Mesenchymal stem cell (in vitro differentiated cells and primary cell): ENCODE measurements around the gene ATR.

Experiments used
- DNase-seq: peaks from one replicate; pipeline ENCODE4 v3.0.0-alpha.2; 2013
- H2AFZ ChIP-seq: one replicate; pipeline ENCODE4 v1.6.1; 2013; ENCODE audit warnings: low read depth, mild to moderate bottlenecking, control low read depth, inconsistent platforms, low read length, moderate library complexity
- H2AK5ac ChIP-seq: 2 replicates; pipeline ENCODE4 v1.6.1; 2013; ENCODE audit warnings: low read length, moderate library complexity, mild to moderate bottlenecking, inconsistent platforms; ENCODE audit not compliant: severe bottlenecking
- H2BK120ac ChIP-seq: one replicate; pipeline ENCODE4 v1.6.1; 2013; ENCODE audit warnings: low read depth, mild to moderate bottlenecking, inconsistent platforms, low read length, moderate library complexity
- H2BK12ac ChIP-seq, 2 experiments: one replicate each; pipeline ENCODE4 v1.6.1; 2013; ENCODE audit warnings: inconsistent platforms in 2 of 2, low read length in 2 of 2, mild to moderate bottlenecking in 2 of 2, moderate library complexity in 2 of 2, control low read depth in 1 of 2
- H2BK15ac ChIP-seq: one replicate; pipeline ENCODE4 v1.6.1; 2013; ENCODE audit warnings: mild to moderate bottlenecking, low read depth, inconsistent platforms; ENCODE audit not compliant: poor library complexity, severe bottlenecking
- H2BK5ac ChIP-seq: 2 replicates; pipeline ENCODE4 v1.6.1; 2013; ENCODE audit warnings: low read depth, mild to moderate bottlenecking, low read length, control low read depth, inconsistent platforms; ENCODE audit not compliant: poor library complexity, severe bottlenecking
- H3K14ac ChIP-seq, 2 experiments: one replicate each; pipeline ENCODE4 v1.6.1; 2013; ENCODE audit warnings: inconsistent platforms in 2 of 2, low read length in 2 of 2, control low read depth in 1 of 2, mild to moderate bottlenecking in 1 of 2, moderate library complexity in 1 of 2
- H3K18ac ChIP-seq, 2 experiments: one replicate each; pipeline ENCODE4 v1.6.1; 2013; ENCODE audit warnings: inconsistent platforms in 2 of 2, low read length in 2 of 2, control low read depth in 1 of 2, low read depth in 1 of 2, mild to moderate bottlenecking in 1 of 2
- H3K23ac ChIP-seq, 2 experiments: one replicate each; pipeline ENCODE4 v1.6.1; 2013; ENCODE audit warnings: inconsistent platforms in 2 of 2, low read length in 2 of 2, mild to moderate bottlenecking in 2 of 2, moderate library complexity in 2 of 2, control low read depth in 1 of 2
- H3K27ac ChIP-seq: 2 replicates; pipeline ENCODE4 v1.5.1; 2013; ENCODE audit warnings: mild to moderate bottlenecking, moderate library complexity, low read length, control low read depth, inconsistent platforms; ENCODE audit not compliant: poor library complexity, severe bottlenecking
- H3K27me3 ChIP-seq, 2 experiments: 2 replicates each; pipeline versions ENCODE4 v1.6.1 to v1.7.0; 2013; ENCODE audit warnings: low read length in 2 of 2, mild to moderate bottlenecking in 2 of 2, moderate library complexity in 2 of 2, control low read depth in 1 of 2, inconsistent platforms in 1 of 2; ENCODE audit not compliant: control insufficient read depth in 1 of 2, insufficient read depth in 1 of 2
- H3K36me3 ChIP-seq, 2 experiments: 2 replicates each; pipeline versions ENCODE4 v1.6.1 to v1.7.0; 2013; ENCODE audit warnings: low read length in 2 of 2, control low read depth in 1 of 2, inconsistent platforms in 1 of 2, low read depth in 1 of 2, mild to moderate bottlenecking in 1 of 2; ENCODE audit not compliant: insufficient read depth in 2 of 2, control insufficient read depth in 1 of 2
- H3K4ac ChIP-seq, 2 experiments: one replicate each; pipeline ENCODE4 v1.6.1; 2013; ENCODE audit warnings: inconsistent platforms in 2 of 2, low read length in 2 of 2, mild to moderate bottlenecking in 2 of 2, moderate library complexity in 2 of 2, control low read depth in 1 of 2, low read depth in 1 of 2
- H3K4me1 ChIP-seq: 2 replicates; pipeline ENCODE4 v1.6.1; 2013; ENCODE audit warnings: low read depth, low read length, control low read depth; ENCODE audit not compliant: control insufficient read depth, insufficient read depth
- H3K4me2 ChIP-seq: 2 replicates; pipeline ENCODE4 v1.6.1; 2013; ENCODE audit warnings: low read length, mild to moderate bottlenecking, inconsistent platforms; ENCODE audit not compliant: poor library complexity, severe bottlenecking
- H3K4me3 ChIP-seq, 2 experiments: 2 replicates each; pipeline versions ENCODE4 v1.5.1 to v1.7.0; 2013; ENCODE audit warnings: low read length in 2 of 2, mild to moderate bottlenecking in 2 of 2, control low read depth in 1 of 2, low read depth in 1 of 2; ENCODE audit not compliant: insufficient read depth in 1 of 2
- H3K79me1 ChIP-seq: replicated peaks from 2 replicates; pipeline ENCODE4 v1.6.1; 2013; ENCODE audit warnings: mild to moderate bottlenecking, control low read depth, low read length, inconsistent platforms; ENCODE audit not compliant: poor library complexity, severe bottlenecking
- H3K9ac ChIP-seq: 2 replicates; pipeline ENCODE4 v1.7.0; 2013; ENCODE audit warnings: mild to moderate bottlenecking, low read length, moderate library complexity
- H3K9me3 ChIP-seq: 2 replicates; pipeline ENCODE4 v1.7.0; 2013; ENCODE audit warnings: mild to moderate bottlenecking, low read length; ENCODE audit not compliant: control insufficient read depth
- H4K8ac ChIP-seq: one replicate; pipeline ENCODE4 v1.6.1; 2013; ENCODE audit warnings: inconsistent platforms, mild to moderate bottlenecking, low read length, moderate library complexity
- H4K91ac ChIP-seq: one replicate; pipeline ENCODE4 v1.6.1; 2013; ENCODE audit warnings: mild to moderate bottlenecking, low read length, inconsistent platforms
- WGBS: methylation state at CpG from one replicate; pipeline ENCODE4 v1.1.7; 2013; ENCODE audit warnings: mixed read lengths; 5-methylcytosine and 5-hydroxymethylcytosine counted together

The ATR gene

GRCh38 chr3:142614059-142614626, 35.6 kb upstream of the ATR start:
- Histone ChIP-seq H3K18ac (no peak overlapping the region), H3K4me2 (no peak overlapping the region), H3K23ac (no peak overlapping the region), H2BK5ac (no peak overlapping the region), H3K27ac (no peak overlapping the region), H4K91ac (no peak overlapping the region), H3K4me3 (no peak overlapping the region), H3K4ac (no peak overlapping the region), H2BK120ac (no peak overlapping the region), H3K79me1 (peaks cover 24% of the 10 kb centered on the region), H3K4me1 (peaks cover 3% of the 10 kb centered on the region), H3K14ac (no peak overlapping the region), H3K27me3 (no peaks in the 10 kb centered on the region), H2AFZ (no peak overlapping the region), H4K8ac (no peak overlapping the region), H3K36me3 (no peaks in the 10 kb centered on the region), H2BK12ac (no peak overlapping the region), H2BK15ac (no peak overlapping the region), H3K9ac (no peak overlapping the region), H3K9me3 (no peaks in the 10 kb centered on the region), H2AK5ac (no peak overlapping the region)
- WGBS = 93% methylated on average over 2 of the region's 2 CpGs
- no peak for DNase-seq

GRCh38 chr3:142613491-142613890, 35.0 kb upstream of the ATR start:
- Histone ChIP-seq H3K27ac (no peak overlapping the region), H3K4me2 (no peak overlapping the region), H2BK15ac (no peak overlapping the region), H3K4me3 (no peak overlapping the region), H3K9ac (no peak overlapping the region), H3K4me1 (peaks cover 2% of the 10 kb centered on the region), H4K8ac (no peak overlapping the region), H3K18ac (no peak overlapping the region), H3K79me1 (peaks cover 23% of the 10 kb centered on the region), H3K36me3 (no peaks in the 10 kb centered on the region), H3K4ac (no peak overlapping the region), H2AK5ac (no peak overlapping the region), H2BK5ac (no peak overlapping the region), H2BK120ac (no peak overlapping the region), H2BK12ac (no peak overlapping the region), H3K9me3 (no peaks in the 10 kb centered on the region), H2AFZ (no peak overlapping the region), H3K23ac (no peak overlapping the region), H3K14ac (no peak overlapping the region), H4K91ac (no peak overlapping the region), H3K27me3 (no peaks in the 10 kb centered on the region)
- WGBS = 100% methylated on average over 1 of the region's 1 CpG
- DNase-seq = no peak

GRCh38 chr3:142611206-142611605, 32.7 kb upstream of the ATR start:
- Histone ChIP-seq H3K27ac (no peak overlapping the region), H2BK12ac (no peak overlapping the region), H3K27me3 (no peaks in the 10 kb centered on the region), H3K4me2 (no peak overlapping the region), H3K36me3 (no peaks in the 10 kb centered on the region), H4K91ac (no peak overlapping the region), H3K79me1 (peaks cover 22% of the 10 kb centered on the region), H3K18ac (no peak overlapping the region), H2AFZ (no peak overlapping the region), H2AK5ac (no peak overlapping the region), H3K4me3 (no peak overlapping the region), H3K9ac (no peak overlapping the region), H3K9me3 (no peaks in the 10 kb centered on the region), H2BK120ac (no peak overlapping the region), H3K23ac (no peak overlapping the region), H2BK5ac (no peak overlapping the region), H4K8ac (no peak overlapping the region), H3K4me1 (peaks cover 2% of the 10 kb centered on the region), H3K4ac (no peak overlapping the region), H3K14ac (no peak overlapping the region), H2BK15ac (no peak overlapping the region)
- 88% methylated on average over 1 of the region's 1 CpG for WGBS
- DNase-seq = no peak

- Histone ChIP-seq H2BK5ac (no peak overlapping the region), H3K4me2 (no peak overlapping the region), H3K79me1 (peaks cover 18% of the 10 kb centered on the region), H3K4ac (no peak overlapping the region), H3K23ac (no peak overlapping the region), H3K36me3 (no peaks in the 10 kb centered on the region), H4K91ac (no peak overlapping the region), H3K9ac (no peak overlapping the region), H3K4me1 (peaks cover 2% of the 10 kb centered on the region), H2BK12ac (no peak overlapping the region), H2AFZ (no peak overlapping the region), H4K8ac (no peak overlapping the region), H2BK120ac (no peak overlapping the region), H2BK15ac (no peak overlapping the region), H3K27ac (no peak overlapping the region), H3K4me3 (no peak overlapping the region), H3K14ac (no peak overlapping the region), H3K18ac (no peak overlapping the region), H2AK5ac (no peak overlapping the region), H3K27me3 (no peaks in the 10 kb centered on the region), H3K9me3 (no peaks in the 10 kb centered on the region)
- DNase-seq = no peak
- WGBS = 86% methylated on average over 1 of the region's 1 CpG
Observed at GRCh38 chr3:142609136-142609535, 30.6 kb upstream of the ATR start.
